GM21381 (cell line): Measurements from ENCODE around the gene TRAF2.

Source experiments
- ATAC-seq: cut with Tn5 transposase; IDR thresholded peaks from one replicate; pipeline ENCODE4 v1.9.1; 2021; ENCODE audit warnings: mild to moderate bottlenecking, moderate library complexity; ENCODE audit not compliant: unreplicated experiment

Gene TRAF2

GRCh38 chr9:136973618-136974617 lies 87.6 kb downstream of the TRAF2 start:
- no peak for ATAC-seq

GRCh38 chr9:136974817-136975535 lies 88.7 kb downstream of the TRAF2 start:
- ATAC-seq: no peak

GRCh38 chr9:136975644-136976043 lies 89.3 kb downstream of the TRAF2 start:
- no peak for ATAC-seq
